ENCODE data around the gene MAST3. TPM values are rescaled to one million over a fixed set of nuclear protein-coding genes. Genes with fewer than 3 reads are reported as not detected.

MAST3 gene
- total and polyA plus RNA-seq, 12 donors = 1.6 to 19.1 (median 11.4) TPM

- Histone ChIP-seq H3K4me1 (replicated peaks in 1 of 2) (peaks cover 8 to 15% of the 10 kb centered on the region in 2 donors), H3K9me3 (replicated peaks in 1 of 3) (no peaks in the 10 kb centered on the region), H3K27ac (no peak overlapping the region), H3K27me3 (no peaks in the 10 kb centered on the region), H3K36me3 (replicated peaks in 1 of 2) (peaks cover 0 to 4% of the 10 kb centered on the region in 2 donors), H3K4me3 (no peak overlapping the region)
- WGBS, 4 donors = 82 to 86% (median 84%) methylated on average over 9 to 19 of the region's 19 CpGs
- DNase-seq = no peak
- intact Hi-C loops (cut with DNase I) = no loop called here
- no peak for TF ChIP-seq POLR2A (IDR thresholded peaks at IDR 0.05)
- TF ChIP-seq, protein P1, sequence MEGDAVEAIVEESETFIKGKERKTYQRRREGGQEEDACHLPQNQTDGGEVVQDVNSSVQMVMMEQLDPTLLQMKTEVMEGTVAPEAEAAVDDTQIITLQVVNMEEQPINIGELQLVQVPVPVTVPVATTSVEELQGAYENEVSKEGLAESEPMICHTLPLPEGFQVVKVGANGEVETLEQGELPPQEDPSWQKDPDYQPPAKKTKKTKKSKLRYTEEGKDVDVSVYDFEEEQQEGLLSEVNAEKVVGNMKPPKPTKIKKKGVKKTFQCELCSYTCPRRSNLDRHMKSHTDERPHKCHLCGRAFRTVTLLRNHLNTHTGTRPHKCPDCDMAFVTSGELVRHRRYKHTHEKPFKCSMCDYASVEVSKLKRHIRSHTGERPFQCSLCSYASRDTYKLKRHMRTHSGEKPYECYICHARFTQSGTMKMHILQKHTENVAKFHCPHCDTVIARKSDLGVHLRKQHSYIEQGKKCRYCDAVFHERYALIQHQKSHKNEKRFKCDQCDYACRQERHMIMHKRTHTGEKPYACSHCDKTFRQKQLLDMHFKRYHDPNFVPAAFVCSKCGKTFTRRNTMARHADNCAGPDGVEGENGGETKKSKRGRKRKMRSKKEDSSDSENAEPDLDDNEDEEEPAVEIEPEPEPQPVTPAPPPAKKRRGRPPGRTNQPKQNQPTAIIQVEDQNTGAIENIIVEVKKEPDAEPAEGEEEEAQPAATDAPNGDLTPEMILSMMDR (IDR thresholded peaks at IDR 0.05) = no peak
These were observed 79.1 kb downstream of the MAST3 start for GRCh38 chr19:18176367-18177310.

DNA sequence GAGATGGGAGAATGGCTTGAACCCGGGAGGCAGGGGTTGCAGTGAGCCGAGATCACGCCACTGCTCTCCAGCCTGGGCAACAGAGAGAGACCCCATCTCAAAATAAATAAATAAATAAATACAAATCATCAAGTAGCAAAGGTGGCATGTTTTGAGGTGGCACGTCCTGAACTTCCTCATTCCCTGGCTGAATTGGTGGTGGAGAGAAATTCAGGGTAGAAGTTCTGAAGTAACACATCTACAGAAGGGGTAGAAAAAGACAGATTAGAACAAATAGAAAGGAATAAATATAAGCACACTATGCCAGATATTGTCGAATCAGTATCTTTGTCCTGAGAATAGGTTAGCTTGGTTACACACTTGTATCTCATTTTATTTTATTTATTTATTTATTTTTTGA is 82.4 kb downstream of the MAST3 start:
- H3K27ac ChIP-seq = no peak overlapping the region
- H3K4me3 ChIP-seq = no peak overlapping the region
- no peaks in the 10 kb centered on the region for H3K9me3 ChIP-seq (replicated peaks in 1 of 3)
- intact Hi-C loops (cut with DNase I) = no loop called here
- DNase-seq = no peak
- H3K4me1 ChIP-seq (replicated peaks in 1 of 2) = no peaks in the 10 kb centered on the region
- no peak for TF ChIP-seq POLR2A (IDR thresholded peaks at IDR 0.05)
- TF ChIP-seq, protein P1 (IDR thresholded peaks at IDR 0.05) = no peak
- WGBS, 4 donors = 73 to 88% (median 82%) methylated on average over 5 of the region's 5 CpGs
- H3K27me3 ChIP-seq = no peaks in the 10 kb centered on the region
- H3K36me3 ChIP-seq (replicated peaks in 1 of 2) = peaks cover 0 to 4% of the 10 kb centered on the region in 2 donors

GRCh38 chr19:18183529-18183928 is 86.0 kb downstream of the MAST3 start:
- no peaks in the 10 kb centered on the region for H3K4me1 ChIP-seq (replicated peaks in 1 of 2)
- no peak for TF ChIP-seq POLR2A (IDR thresholded peaks at IDR 0.05)
- TF ChIP-seq, protein P1 (IDR thresholded peaks at IDR 0.05) = no peak
- no peak overlapping the region for H3K4me3 ChIP-seq
- no peak for DNase-seq
- intact Hi-C loops (cut with DNase I) = no loop called here
- H3K27me3 ChIP-seq = no peaks in the 10 kb centered on the region
- no peak overlapping the region for H3K27ac ChIP-seq
- H3K9me3 ChIP-seq (replicated peaks in 1 of 3) = no peaks in the 10 kb centered on the region
- H3K36me3 ChIP-seq (replicated peaks in 1 of 2) = no peaks in the 10 kb centered on the region

DNA sequence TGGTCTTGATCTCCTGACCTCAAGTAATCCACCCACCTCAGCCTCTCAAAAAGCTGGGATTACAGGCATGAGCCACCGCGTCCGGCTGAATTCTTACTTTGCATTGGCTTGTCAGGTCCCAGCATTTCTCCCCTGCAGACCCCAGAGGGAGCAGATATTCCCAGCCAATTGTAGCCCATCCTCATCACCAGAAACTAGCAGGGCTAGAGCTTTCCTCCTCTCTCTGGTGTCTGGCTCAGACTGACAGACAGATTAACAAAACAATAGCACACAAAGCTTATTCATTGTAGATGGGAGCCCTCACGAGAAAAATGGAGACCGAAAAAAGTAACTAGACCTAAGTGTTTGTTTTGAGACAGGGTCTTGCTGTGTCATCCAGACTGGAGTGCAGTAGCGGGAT is 88.0 kb downstream of the MAST3 start:
- intact Hi-C loops (cut with DNase I) = no loop called here
- no peak for DNase-seq
- Histone ChIP-seq H3K9me3 (replicated peaks in 1 of 3) (no peaks in the 10 kb centered on the region), H3K4me1 (replicated peaks in 1 of 2) (no peaks in the 10 kb centered on the region), H3K27me3 (no peaks in the 10 kb centered on the region), H3K36me3 (replicated peaks in 1 of 2) (no peaks in the 10 kb centered on the region), H3K27ac (no peak overlapping the region), H3K4me3 (no peak overlapping the region)
- TF ChIP-seq, protein P1 (IDR thresholded peaks at IDR 0.05) = no peak
- WGBS, 4 donors = 52 to 75% (median 66%) methylated on average over 6 of the region's 6 CpGs
